Omental fat pad (tissue), 4 donors: ENCODE results near the gene TUT7. TPM values are rescaled to one million over a fixed set of nuclear protein-coding genes. Genes with fewer than 3 reads are reported as not detected.

Source experiments
- ATAC-seq: fragments of 150-250 bp; one replicate; pipeline ENCODE4 v1.9.1; 2016; ENCODE audit warnings: mild to moderate bottlenecking, moderate library complexity; ENCODE audit not compliant: low FRiP score
- DNase-seq: peaks from one replicate; pipeline ENCODE4 v3.0.0-alpha.2; 2019; ENCODE audit warnings: low spot score
- CTCF ChIP-seq, 3 donors: fragments of 450-650 bp; IDR thresholded peaks; one replicate each; pipeline ENCODE4 v1.5.1; 2016 to 2017; ENCODE audit warnings: antibody characterized with exemption in 3 of 3, mild to moderate bottlenecking in 3 of 3, moderate library complexity in 2 of 3
- total RNA-seq, 4 donors: library from RNA; depleted of rRNA; stranded (reverse); fragments of >200 nt; gene quantifications; one replicate each; pipeline ENCODE4 v1.1.0, GENCODE V29; 2016

The TUT7 gene
- total RNA-seq, 4 donors from 2014 or later = 50.8 to 61.8 (median 56.7) TPM

GRCh38 chr9:86285261-86285660 lies 68.9 kb downstream of the TUT7 start:
- DNase-seq (no peak), ATAC-seq (no peak)
- TF ChIP-seq CTCF (IDR thresholded peaks at IDR 0.05) = no peak

DNA sequence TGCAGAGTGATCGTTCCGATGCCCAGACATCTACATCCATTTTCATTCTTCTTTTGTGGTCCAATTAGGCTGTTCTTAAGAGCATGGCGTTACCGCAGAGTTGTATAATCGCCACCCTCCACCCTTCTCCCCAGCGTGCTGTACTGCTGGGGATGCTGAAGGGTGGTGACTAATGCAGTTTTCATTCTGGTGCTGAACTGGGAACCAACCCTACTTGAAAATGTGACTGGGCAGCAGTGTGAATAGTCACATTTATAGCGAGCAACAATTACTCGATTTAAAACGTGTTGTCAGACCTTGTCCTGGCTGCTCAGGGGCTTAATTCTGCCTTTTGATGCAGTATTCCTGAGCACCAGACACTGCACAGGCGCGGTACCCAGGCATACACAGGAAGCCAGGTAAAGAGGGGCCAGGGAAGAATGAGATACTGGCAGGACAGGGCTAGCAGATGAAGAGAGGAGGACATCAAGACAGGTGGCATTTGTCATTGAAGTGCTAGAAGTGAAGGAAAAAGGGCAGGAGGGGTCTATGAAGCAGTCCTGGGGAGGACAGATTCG lies 71.2 kb downstream of the TUT7 start:
- no peak for TF ChIP-seq CTCF (IDR thresholded peaks at IDR 0.05)
- DNase-seq (no peak), ATAC-seq (peak; percentile 70)

DNA sequence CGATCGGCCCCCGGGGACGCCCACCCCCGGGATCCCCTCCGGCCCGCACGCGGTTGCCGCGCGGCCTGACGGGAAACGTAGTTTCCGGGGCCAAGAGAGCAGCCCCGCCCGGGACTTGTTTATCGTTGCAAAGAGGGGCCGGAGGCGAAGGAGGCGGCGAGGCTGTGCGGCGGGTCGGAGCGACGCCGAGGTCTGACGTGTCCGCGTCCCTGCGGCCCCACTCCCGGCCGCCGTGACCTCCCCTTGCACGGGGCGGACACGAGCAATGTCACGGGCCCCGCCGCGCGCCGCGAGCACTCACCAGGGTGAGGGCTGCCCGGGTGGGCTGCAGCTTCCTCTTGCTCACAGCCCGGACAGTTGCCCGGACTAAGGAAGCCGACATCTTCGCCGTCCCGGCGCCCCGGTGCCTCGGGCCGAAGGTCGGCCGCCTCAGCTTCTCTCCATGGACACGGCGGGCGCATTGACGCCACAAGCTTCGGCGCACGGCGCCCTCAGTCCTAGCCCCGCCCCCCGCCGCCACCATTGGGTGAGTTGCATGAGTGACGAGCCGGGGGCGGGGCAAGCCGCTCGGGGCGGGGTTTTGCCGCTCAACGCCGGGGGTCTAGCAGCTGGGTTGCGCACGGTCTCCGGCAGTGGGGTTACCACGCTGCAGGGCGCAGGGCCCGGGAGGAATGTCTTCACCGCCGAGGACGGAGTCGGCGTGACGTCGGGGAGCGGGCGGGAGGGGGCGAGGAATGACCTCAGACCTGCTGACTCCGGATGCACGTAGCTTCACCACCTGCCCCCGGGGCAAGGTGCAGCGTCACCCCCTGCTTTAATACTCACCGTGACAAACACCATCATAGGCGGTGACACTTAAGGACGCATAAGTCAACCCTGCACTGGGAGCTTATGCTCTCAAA lies 71.9 kb downstream of the TUT7 start, which contains the start of gene ISCA1:
ISCA1 (minus strand) TSS at position 462 of the 902 bp plus-strand sequence; CDS start at position 382, 80 bp downstream.
- no peak for TF ChIP-seq CTCF (IDR thresholded peaks at IDR 0.05)
- ATAC-seq = peak; percentile 95
- DNase-seq = peak; percentile 98

DNA sequence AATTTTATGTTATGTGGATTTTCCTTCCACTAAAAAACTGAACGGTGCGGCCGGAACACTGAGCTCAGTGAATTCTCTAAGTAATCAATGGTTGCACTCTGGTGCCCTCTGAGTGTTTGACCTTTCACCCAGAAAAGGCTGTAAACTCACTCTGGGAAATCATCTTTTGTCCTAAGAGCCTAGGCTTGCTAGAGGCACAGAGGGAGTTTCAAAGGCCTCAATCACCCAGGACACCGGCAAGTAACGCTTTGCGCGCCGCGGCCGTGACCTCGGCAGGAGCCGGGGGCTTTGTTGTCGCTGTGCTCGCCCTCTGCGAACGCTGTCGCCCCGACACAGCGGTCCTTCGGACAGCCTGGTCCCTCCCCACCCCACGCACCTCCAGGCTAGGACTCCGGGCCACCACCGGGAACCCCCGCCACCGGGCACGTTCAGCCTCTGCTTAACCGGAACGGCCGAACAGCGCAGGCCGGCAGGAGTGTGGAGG lies 72.6 kb downstream of the TUT7 start:
- TF ChIP-seq CTCF (IDR thresholded peaks at IDR 0.05) = no peak
- no peak for ATAC-seq
- DNase-seq = no peak

DNA sequence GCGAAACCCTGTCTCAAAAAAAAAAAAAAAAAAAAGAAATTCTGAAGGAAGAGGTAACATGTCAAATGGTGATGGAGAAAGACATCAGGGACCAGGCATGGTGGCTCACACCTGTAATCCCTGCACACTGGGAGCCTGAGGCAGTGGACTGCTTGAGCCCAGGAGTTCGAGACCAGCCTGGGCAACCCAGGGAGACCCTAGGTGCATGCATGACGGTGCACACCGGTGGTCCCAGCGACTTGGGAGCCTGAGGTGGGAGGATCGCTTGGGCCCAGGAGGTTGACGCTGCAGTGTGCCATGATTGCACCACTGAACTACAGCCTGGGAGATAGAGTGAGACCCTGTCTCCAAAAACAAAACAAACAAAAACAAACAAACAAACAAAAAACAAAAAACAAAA lies 73.6 kb downstream of the TUT7 start:
- ATAC-seq (no peak), DNase-seq (no peak)
- no peak for TF ChIP-seq CTCF (IDR thresholded peaks at IDR 0.05)

- ATAC-seq (no peak), DNase-seq (no peak)
- TF ChIP-seq CTCF (IDR thresholded peaks at IDR 0.05) = no peak
Measured at GRCh38 chr9:86279839-86280238, 74.4 kb downstream of the TUT7 start.
